Neural cell (in vitro differentiated cells): ENCODE measurements around the gene RPL15. TPM values are rescaled to one million over a fixed set of nuclear protein-coding genes. Genes with fewer than 3 reads are reported as not detected.

Source experiments
- H2AFZ ChIP-seq: fragments of 200-600, 300-800 bp; sonication (generic), shearing (Covaris generic); 2 replicates; pipeline ENCODE4 v1.6.0; 2014; ENCODE audit warnings: low read depth, mild to moderate bottlenecking, antibody characterized with exemption, low read length, moderate library complexity
- H3F3A ChIP-seq: fragments of 200-600 bp; shearing (Covaris generic); 2 replicates; pipeline ENCODE4 v1.6.1; 2016; ENCODE audit warnings: mild to moderate bottlenecking, moderate library complexity, mixed read lengths, antibody characterized with exemption, low read length; ENCODE audit not compliant: insufficient read depth, poor library complexity, severe bottlenecking
- H3K27ac ChIP-seq: fragments of 200-600, 300-800 bp; sonication (generic), shearing (Covaris generic); 2 replicates; pipeline ENCODE4 v1.5.1; 2014; ENCODE audit warnings: mild to moderate bottlenecking, low read length, moderate library complexity
- H3K27me3 ChIP-seq: fragments of 300-800, 200-600 bp; sonication (generic), shearing (Covaris generic); 2 replicates; pipeline ENCODE4 v1.6.0; 2014; ENCODE audit warnings: mild to moderate bottlenecking, low read depth, low read length, moderate library complexity; ENCODE audit not compliant: insufficient read depth
- H3K36me3 ChIP-seq: fragments of 300-800, 200-600 bp; sonication (generic), shearing (Covaris generic); 2 replicates; pipeline ENCODE4 v1.5.1; 2014; ENCODE audit warnings: mild to moderate bottlenecking, antibody characterized with exemption, low read length, moderate library complexity; ENCODE audit not compliant: insufficient read depth
- H3K4me2 ChIP-seq: fragments of 300-800, 200-600 bp; sonication (generic), shearing (Covaris generic); 2 replicates; pipeline ENCODE4 v1.6.0; 2014; ENCODE audit warnings: mild to moderate bottlenecking, low read length
- H3K4me3 ChIP-seq: fragments of 300-800, 200-600 bp; sonication (generic), shearing (Covaris generic); 2 replicates; pipeline ENCODE4 v1.5.1; 2014; ENCODE audit warnings: mild to moderate bottlenecking, low read length, moderate library complexity
- H3K79me2 ChIP-seq: fragments of 200-600 bp; shearing (Covaris generic); replicated peaks from 2 replicates; pipeline ENCODE4 v1.6.0; 2014; ENCODE audit warnings: mild to moderate bottlenecking, low read length, moderate library complexity; ENCODE audit not compliant: insufficient read depth
- H3K9ac ChIP-seq: fragments of 300-800, 200-600 bp; sonication (generic), shearing (Covaris generic); 2 replicates; pipeline ENCODE4 v1.6.1; 2016; ENCODE audit warnings: mild to moderate bottlenecking, low read length, mixed read lengths
- H3K9me2 ChIP-seq: fragments of 200-600 bp; shearing (Covaris generic); 2 replicates; pipeline ENCODE4 v1.6.1; 2016; ENCODE audit warnings: mild to moderate bottlenecking, low read length, mixed read lengths; ENCODE audit not compliant: insufficient read depth
- H3K9me3 ChIP-seq: fragments of 200-600, 300-800 bp; sonication (generic), shearing (Covaris generic); 2 replicates; pipeline ENCODE4 v1.6.1; 2016; ENCODE audit warnings: mild to moderate bottlenecking, mixed run types, low read length, moderate library complexity, mixed read lengths
- H4K20me1 ChIP-seq: fragments of 200-600 bp; shearing (Covaris generic); 2 replicates; pipeline ENCODE4 v1.6.1; 2016; ENCODE audit warnings: mild to moderate bottlenecking, mixed run types; ENCODE audit not compliant: insufficient read depth
- CTCF ChIP-seq: fragments of 450-650 bp; IDR thresholded peaks from 2 replicates; pipeline ENCODE4 v1.5.1; 2014; ENCODE audit warnings: antibody characterized with exemption, mild to moderate bottlenecking, moderate library complexity; ENCODE audit not compliant: poor library complexity, severe bottlenecking
- EP300 ChIP-seq: fragments of 450-650 bp; conservative IDR thresholded peaks from 2 replicates; pipeline ENCODE4 v1.6.1; 2014; ENCODE audit warnings: antibody characterized with exemption, mild to moderate bottlenecking, moderate library complexity; ENCODE audit not compliant: poor library complexity, severe bottlenecking
- EZH2 ChIP-seq: fragments of 200-600, 300-800 bp; shearing (Covaris generic), sonication (generic); IDR thresholded peaks from 2 replicates; pipeline ENCODE4 v1.6.1; 2014; ENCODE audit warnings: antibody characterized with exemption, low read length, borderline replicate concordance, mild to moderate bottlenecking; ENCODE audit not compliant: insufficient read depth, poor library complexity, severe bottlenecking
- MXI1 ChIP-seq: fragments of 450-650 bp; conservative IDR thresholded peaks from 2 replicates; pipeline ENCODE4 v1.6.1; 2014; ENCODE audit warnings: antibody characterized with exemption, mild to moderate bottlenecking; ENCODE audit not compliant: poor library complexity, severe bottlenecking
- POLR2AphosphoS5 ChIP-seq: IDR thresholded peaks from 2 replicates; pipeline ENCODE4 v1.6.1; 2012
- RAD21 ChIP-seq: fragments of 450-650 bp; conservative IDR thresholded peaks from 2 replicates; pipeline ENCODE4 v1.6.1; 2014; ENCODE audit warnings: antibody characterized with exemption, mild to moderate bottlenecking, moderate library complexity
- REST ChIP-seq: IDR thresholded peaks from 2 replicates; pipeline ENCODE4 v1.6.1; 2012; ENCODE audit warnings: borderline replicate concordance
- SMC3 ChIP-seq: fragments of 450-650 bp; conservative IDR thresholded peaks from 2 replicates; pipeline ENCODE4 v1.6.1; 2014; ENCODE audit warnings: antibody characterized with exemption, mild to moderate bottlenecking, moderate library complexity; ENCODE audit not compliant: poor library complexity
- TAF1 ChIP-seq: IDR thresholded peaks from 2 replicates; pipeline ENCODE4 v1.6.1; 2012; ENCODE audit warnings: low read depth
- polyA plus RNA-seq: library from polyadenylated mRNA; depleted of rRNA; stranded (reverse); fragments of >200 nt; gene quantifications from 2 replicates; pipeline ENCODE4 v1.2.3, GENCODE V29; 2014

Gene RPL15
- polyA plus RNA-seq, 1 donor from 2014 or later = 3,247 TPM

GRCh38 chr3:23895181-23895580, 21.8 kb upstream of the RPL15 start:
- no peak overlapping the region for H3K9ac ChIP-seq
- peaks cover 19% of the 10 kb centered on the region for H3K36me3 ChIP-seq
- no peaks in the 10 kb centered on the region for H3K79me2 ChIP-seq
- no peaks in the 10 kb centered on the region for H3K9me2 ChIP-seq
- H3K4me2 ChIP-seq = no peak overlapping the region
- no peak overlapping the region for H2AFZ ChIP-seq
- H3K27me3 ChIP-seq = no peaks in the 10 kb centered on the region
- H3F3A ChIP-seq = no peaks in the 10 kb centered on the region
- H3K4me3 ChIP-seq = no peak overlapping the region
- H3K27ac ChIP-seq = no peak overlapping the region
- no peak for TF ChIP-seq SMC3
- no peak for TF ChIP-seq CTCF
- TF ChIP-seq REST = no peak
- no peak for TF ChIP-seq EZH2
- TF ChIP-seq EP300 = no peak
- no peak for TF ChIP-seq POLR2AphosphoS5
- TF ChIP-seq MXI1 = no peak
- no peak for TF ChIP-seq TAF1
- TF ChIP-seq RAD21 = no peak
- no peaks in the 10 kb centered on the region for H4K20me1 ChIP-seq
- no peaks in the 10 kb centered on the region for H3K9me3 ChIP-seq

GRCh38 chr3:23900744-23901143, 16.2 kb upstream of the RPL15 start:
- H3K27me3 ChIP-seq = no peaks in the 10 kb centered on the region
- peaks cover 22% of the 10 kb centered on the region for H3K36me3 ChIP-seq
- no peaks in the 10 kb centered on the region for H3K9me2 ChIP-seq
- H3F3A ChIP-seq = no peaks in the 10 kb centered on the region
- H3K4me2 ChIP-seq = no peak overlapping the region
- no peaks in the 10 kb centered on the region for H4K20me1 ChIP-seq
- TF ChIP-seq POLR2AphosphoS5 = no peak
- no peak overlapping the region for H3K27ac ChIP-seq
- no peaks in the 10 kb centered on the region for H3K79me2 ChIP-seq
- H2AFZ ChIP-seq = no peak overlapping the region
- no peak overlapping the region for H3K4me3 ChIP-seq
- H3K9me3 ChIP-seq = no peaks in the 10 kb centered on the region
- H3K9ac ChIP-seq = no peak overlapping the region

- no peaks in the 10 kb centered on the region for H4K20me1 ChIP-seq
- TF ChIP-seq TAF1 = no peak
- TF ChIP-seq EP300 = no peak
- no peak for TF ChIP-seq MXI1
- no peak for TF ChIP-seq POLR2AphosphoS5
- no peak for TF ChIP-seq REST
- no peak for TF ChIP-seq CTCF
- no peak for TF ChIP-seq EZH2
- no peak for TF ChIP-seq RAD21
- no peak for TF ChIP-seq SMC3
- no peak overlapping the region for H3K27ac ChIP-seq
- H3K9ac ChIP-seq = no peak overlapping the region
- H3K4me3 ChIP-seq = no peak overlapping the region
- H2AFZ ChIP-seq = no peak overlapping the region
- H3K27me3 ChIP-seq = no peaks in the 10 kb centered on the region
- no peaks in the 10 kb centered on the region for H3K9me3 ChIP-seq
- H3K9me2 ChIP-seq = no peaks in the 10 kb centered on the region
- H3K36me3 ChIP-seq = peaks cover 8% of the 10 kb centered on the region
- no peaks in the 10 kb centered on the region for H3K79me2 ChIP-seq
- H3F3A ChIP-seq = no peaks in the 10 kb centered on the region
- H3K4me2 ChIP-seq = no peak overlapping the region
Measured at GRCh38 chr3:23904545-23904944, 12.4 kb upstream of the RPL15 start.
